Adrenal gland (tissue), 5 donors: ENCODE results near the gene TRAF3IP3.

Source experiments
- POLR2A ChIP-seq, 2 donors: fragments of 450-650 bp; IDR thresholded peaks; one replicate each; pipeline ENCODE4 v1.6.1; 2017; ENCODE audit warnings: antibody characterized with exemption in 2 of 2, mild to moderate bottlenecking in 2 of 2, moderate library complexity in 1 of 2
- TF ChIP-seq, protein P1 (sequence below), 6 experiments: fragments of 450-650 bp in 4 of 6; fragments of 200-600 bp in 2 of 6; sonication (generic) in 1 of 6; IDR thresholded peaks; 1 replicate in 5 of 6; 2 replicates in 1 of 6; pipeline versions ENCODE4 v1.5.1 to v1.8.0; 2016 to 2021; ENCODE audit warnings: antibody characterized with exemption in 6 of 6, mild to moderate bottlenecking in 2 of 6, moderate library complexity in 1 of 6
- donor health status: DM: no; HTN: no; CAD: no.

DNA sequence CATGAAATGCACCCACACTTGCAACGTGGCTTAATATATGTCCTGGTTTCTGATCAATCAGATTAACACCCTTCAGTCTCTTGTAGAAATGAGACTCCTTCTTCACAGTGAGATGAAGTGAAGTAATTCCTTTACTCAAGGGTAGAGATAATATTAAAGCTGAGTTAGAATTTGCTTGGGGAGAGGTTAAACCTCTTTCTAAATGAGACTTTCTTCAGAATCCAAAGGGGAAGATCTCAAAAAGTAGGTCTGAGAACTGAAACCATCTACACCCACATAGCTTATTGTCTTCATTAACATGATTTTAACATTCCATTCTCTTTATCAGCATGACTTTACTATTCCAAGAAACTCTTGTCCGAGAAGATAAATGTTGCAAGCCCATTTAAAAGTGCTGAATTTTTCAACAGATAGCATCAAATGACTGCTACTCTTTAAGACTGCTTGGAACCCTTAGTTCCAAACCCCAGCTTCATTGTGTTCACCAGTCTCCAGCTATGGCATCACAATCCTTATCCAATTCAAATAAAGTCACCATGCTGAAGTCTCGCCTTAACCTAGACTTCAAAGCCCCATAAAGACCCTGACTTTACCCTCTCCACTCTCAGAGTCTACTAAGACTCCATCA is 19.2 kb upstream of the TRAF3IP3 start:
- TF ChIP-seq POLR2A (IDR thresholded peaks at IDR 0.05): no peak
- TF ChIP-seq, protein P1, sequence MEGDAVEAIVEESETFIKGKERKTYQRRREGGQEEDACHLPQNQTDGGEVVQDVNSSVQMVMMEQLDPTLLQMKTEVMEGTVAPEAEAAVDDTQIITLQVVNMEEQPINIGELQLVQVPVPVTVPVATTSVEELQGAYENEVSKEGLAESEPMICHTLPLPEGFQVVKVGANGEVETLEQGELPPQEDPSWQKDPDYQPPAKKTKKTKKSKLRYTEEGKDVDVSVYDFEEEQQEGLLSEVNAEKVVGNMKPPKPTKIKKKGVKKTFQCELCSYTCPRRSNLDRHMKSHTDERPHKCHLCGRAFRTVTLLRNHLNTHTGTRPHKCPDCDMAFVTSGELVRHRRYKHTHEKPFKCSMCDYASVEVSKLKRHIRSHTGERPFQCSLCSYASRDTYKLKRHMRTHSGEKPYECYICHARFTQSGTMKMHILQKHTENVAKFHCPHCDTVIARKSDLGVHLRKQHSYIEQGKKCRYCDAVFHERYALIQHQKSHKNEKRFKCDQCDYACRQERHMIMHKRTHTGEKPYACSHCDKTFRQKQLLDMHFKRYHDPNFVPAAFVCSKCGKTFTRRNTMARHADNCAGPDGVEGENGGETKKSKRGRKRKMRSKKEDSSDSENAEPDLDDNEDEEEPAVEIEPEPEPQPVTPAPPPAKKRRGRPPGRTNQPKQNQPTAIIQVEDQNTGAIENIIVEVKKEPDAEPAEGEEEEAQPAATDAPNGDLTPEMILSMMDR (IDR thresholded peaks at IDR 0.05): no peak
